WTC11 (cell line): ENCODE data around the gene ADAMTS15. TPM values are rescaled to one million over a fixed set of nuclear protein-coding genes. Genes with fewer than 3 reads are reported as not detected.

Experiments used
- ATAC-seq: fragments of 200-7000 bp; cut with Tn5 transposase; 2 replicates; pipeline ENCODE4 v1.10.0; 2021; ENCODE audit warnings: mild to moderate bottlenecking, moderate library complexity
- CTCF ChIA-PET: fragments of 300-600 bp; sonication (Branson Sonifier 250); formaldehyde crosslinking; loops from one replicate; lab custom pipeline; 2021; ENCODE audit warnings: antibody characterized with exemption; lab: Charles Lee
- POLR2A ChIA-PET: fragments of 350-600 bp; sonication (Branson Sonifier 250); formaldehyde crosslinking; loops from one replicate; lab custom pipeline; 2021; ENCODE audit warnings: antibody characterized with exemption; lab: Charles Lee
- DNase-seq: peaks from one replicate; pipeline ENCODE4 v3.0.0; 2021; ENCODE audit warnings: low spot score
- H3K27ac Mint-ChIP-seq: 2 replicates; pipeline ENCODE4 v1.8.0; 2021; ENCODE audit warnings: mixed read lengths
- H3K27me3 Mint-ChIP-seq: 2 replicates; pipeline ENCODE4 v1.8.0; 2021; ENCODE audit warnings: low read depth, mild to moderate bottlenecking, moderate library complexity, mixed read lengths
- H3K36me3 Mint-ChIP-seq: 2 replicates; pipeline ENCODE4 v1.8.0; 2021; ENCODE audit warnings: mixed read lengths
- H3K4me1 Mint-ChIP-seq: 2 replicates; pipeline ENCODE4 v1.8.0; 2022; ENCODE audit warnings: mixed read lengths
- H3K4me3 Mint-ChIP-seq: 2 replicates; pipeline ENCODE4 v1.8.0; 2021; ENCODE audit warnings: mild to moderate bottlenecking, moderate library complexity, mixed read lengths
- H3K9me3 Mint-ChIP-seq: 2 replicates; pipeline ENCODE4 v1.8.0; 2021; ENCODE audit warnings: mixed read lengths
- CREB1 ChIP-seq: sonication (generic); formaldehyde crosslinking; IDR thresholded peaks from 2 replicates; pipeline ENCODE4 v1.8.0; 2023; ENCODE audit warnings: mild to moderate bottlenecking, missing genetic modification reagents
- ELF4 ChIP-seq: sonication (generic); formaldehyde crosslinking; IDR thresholded peaks from 2 replicates; pipeline ENCODE4 v1.8.1; 2022; ENCODE audit warnings: low read depth, mild to moderate bottlenecking, moderate library complexity, missing genetic modification reagents
- EMX1 ChIP-seq: fragments of 250-450 bp; sonication (Bioruptor Pico); IDR thresholded peaks from 2 replicates; pipeline ENCODE4 v1.8.0; 2021; ENCODE audit warnings: mild to moderate bottlenecking
- FOXJ3 ChIP-seq: sonication (generic); formaldehyde crosslinking; IDR thresholded peaks from 2 replicates; pipeline ENCODE4 v1.9.0; 2021; ENCODE audit warnings: missing genetic modification reagents, mild to moderate bottlenecking, borderline replicate concordance
- GRHL2 ChIP-seq: fragments of 250-450 bp; sonication (Bioruptor Pico); IDR thresholded peaks from 2 replicates; pipeline ENCODE4 v1.8.0; 2022; ENCODE audit warnings: mild to moderate bottlenecking, moderate library complexity; ENCODE audit not compliant: insufficient replicate concordance, severe bottlenecking
- HMGA2 ChIP-seq: fragments of 250-450 bp; sonication (Bioruptor Pico); IDR thresholded peaks from 2 replicates; pipeline ENCODE4 v1.4.0; 2021; ENCODE audit warnings: mild to moderate bottlenecking, moderate library complexity
- JAZF1 ChIP-seq: fragments of 250-450 bp; sonication (Bioruptor Pico); IDR thresholded peaks from 2 replicates; pipeline ENCODE4 v1.9.0; 2021; ENCODE audit warnings: moderate library complexity, mild to moderate bottlenecking, inconsistent platforms
- NR3C1 ChIP-seq: sonication (generic); formaldehyde crosslinking; conservative IDR thresholded peaks from 2 replicates; pipeline ENCODE4 v1.8.1; 2023; ENCODE audit warnings: low read depth, mild to moderate bottlenecking, missing genetic modification reagents
- PRRX2 ChIP-seq: fragments of 250-450 bp; sonication (Bioruptor Pico); IDR thresholded peaks from 2 replicates; pipeline ENCODE4 v1.8.0; 2021; ENCODE audit warnings: mild to moderate bottlenecking
- SP1 ChIP-seq: sonication (generic); formaldehyde crosslinking; conservative IDR thresholded peaks from 2 replicates; pipeline ENCODE4 v1.8.1; 2022; ENCODE audit warnings: missing genetic modification reagents
- TCF7 ChIP-seq: sonication (generic); formaldehyde crosslinking; IDR thresholded peaks from 2 replicates; pipeline ENCODE4 v1.8.0; 2022; ENCODE audit warnings: mild to moderate bottlenecking, low read depth, missing genetic modification reagents, moderate library complexity
- ZNF138 ChIP-seq: sonication (generic); formaldehyde crosslinking; conservative IDR thresholded peaks from 2 replicates; pipeline ENCODE4 v1.8.1; 2022; ENCODE audit warnings: mild to moderate bottlenecking, moderate library complexity, missing genetic modification reagents
- ZNF232 ChIP-seq: sonication (generic); formaldehyde crosslinking; IDR thresholded peaks from 2 replicates; pipeline ENCODE4 v1.8.0; 2022; ENCODE audit warnings: mild to moderate bottlenecking, missing genetic modification reagents
- total RNA-seq: library from RNA; stranded (reverse); gene quantifications from 3 replicates; pipeline ENCODE4 v1.2.3, GENCODE V29; 2021
- TF ChIP-seq, protein P1 (sequence below): fragments of 250-450 bp; sonication (Bioruptor Pico); conservative IDR thresholded peaks from 2 replicates; pipeline ENCODE4 v1.9.0; 2021; ENCODE audit warnings: mild to moderate bottlenecking
- TF ChIP-seq, protein P2 (sequence below): fragments of 250-450 bp; sonication (Bioruptor Pico); IDR thresholded peaks from 2 replicates; pipeline ENCODE4 v1.9.0; 2021; ENCODE audit warnings: moderate library complexity, mild to moderate bottlenecking, inconsistent platforms, borderline replicate concordance
- TF ChIP-seq, protein P3 (sequence below): sonication (generic); formaldehyde crosslinking; IDR thresholded peaks from 2 replicates; pipeline ENCODE4 v1.8.1; 2023; ENCODE audit warnings: mild to moderate bottlenecking, missing genetic modification reagents
- TF ChIP-seq, protein P4 (sequence below): sonication (generic); formaldehyde crosslinking; IDR thresholded peaks from 2 replicates; pipeline ENCODE4 v1.8.1; 2023; ENCODE audit warnings: mild to moderate bottlenecking, moderate library complexity, missing genetic modification reagents
- TF ChIP-seq, protein P5 (sequence below): fragments of 250-450 bp; sonication (Bioruptor Pico); IDR thresholded peaks from 2 replicates; pipeline ENCODE4 v1.9.0; 2021; ENCODE audit warnings: mild to moderate bottlenecking
- TF ChIP-seq, protein P6 (sequence below): sonication (generic); formaldehyde crosslinking; IDR thresholded peaks from 2 replicates; pipeline ENCODE4 v1.8.1; 2022; ENCODE audit warnings: mild to moderate bottlenecking, moderate library complexity, missing genetic modification reagents
- TF ChIP-seq, protein P7 (sequence below): sonication (generic); formaldehyde crosslinking; IDR thresholded peaks from 2 replicates; pipeline ENCODE4 v1.8.1; 2022; ENCODE audit warnings: missing genetic modification reagents, borderline replicate concordance

ADAMTS15 gene
- total RNA-seq, 1 experiment from 2014 or later, result 3.7 TPM

DNA sequence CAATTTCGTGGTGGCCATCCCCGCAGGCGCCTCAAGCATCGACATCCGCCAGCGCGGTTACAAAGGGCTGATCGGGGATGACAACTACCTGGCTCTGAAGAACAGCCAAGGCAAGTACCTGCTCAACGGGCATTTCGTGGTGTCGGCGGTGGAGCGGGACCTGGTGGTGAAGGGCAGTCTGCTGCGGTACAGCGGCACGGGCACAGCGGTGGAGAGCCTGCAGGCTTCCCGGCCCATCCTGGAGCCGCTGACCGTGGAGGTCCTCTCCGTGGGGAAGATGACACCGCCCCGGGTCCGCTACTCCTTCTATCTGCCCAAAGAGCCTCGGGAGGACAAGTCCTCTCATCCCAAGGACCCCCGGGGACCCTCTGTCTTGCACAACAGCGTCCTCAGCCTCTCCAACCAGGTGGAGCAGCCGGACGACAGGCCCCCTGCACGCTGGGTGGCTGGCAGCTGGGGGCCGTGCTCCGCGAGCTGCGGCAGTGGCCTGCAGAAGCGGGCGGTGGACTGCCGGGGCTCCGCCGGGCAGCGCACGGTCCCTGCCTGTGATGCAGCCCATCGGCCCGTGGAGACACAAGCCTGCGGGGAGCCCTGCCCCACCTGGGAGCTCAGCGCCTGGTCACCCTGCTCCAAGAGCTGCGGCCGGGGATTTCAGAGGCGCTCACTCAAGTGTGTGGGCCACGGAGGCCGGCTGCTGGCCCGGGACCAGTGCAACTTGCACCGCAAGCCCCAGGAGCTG is 24.8 kb downstream of the ADAMTS15 start (continued):
- TF ChIP-seq, protein P1, sequence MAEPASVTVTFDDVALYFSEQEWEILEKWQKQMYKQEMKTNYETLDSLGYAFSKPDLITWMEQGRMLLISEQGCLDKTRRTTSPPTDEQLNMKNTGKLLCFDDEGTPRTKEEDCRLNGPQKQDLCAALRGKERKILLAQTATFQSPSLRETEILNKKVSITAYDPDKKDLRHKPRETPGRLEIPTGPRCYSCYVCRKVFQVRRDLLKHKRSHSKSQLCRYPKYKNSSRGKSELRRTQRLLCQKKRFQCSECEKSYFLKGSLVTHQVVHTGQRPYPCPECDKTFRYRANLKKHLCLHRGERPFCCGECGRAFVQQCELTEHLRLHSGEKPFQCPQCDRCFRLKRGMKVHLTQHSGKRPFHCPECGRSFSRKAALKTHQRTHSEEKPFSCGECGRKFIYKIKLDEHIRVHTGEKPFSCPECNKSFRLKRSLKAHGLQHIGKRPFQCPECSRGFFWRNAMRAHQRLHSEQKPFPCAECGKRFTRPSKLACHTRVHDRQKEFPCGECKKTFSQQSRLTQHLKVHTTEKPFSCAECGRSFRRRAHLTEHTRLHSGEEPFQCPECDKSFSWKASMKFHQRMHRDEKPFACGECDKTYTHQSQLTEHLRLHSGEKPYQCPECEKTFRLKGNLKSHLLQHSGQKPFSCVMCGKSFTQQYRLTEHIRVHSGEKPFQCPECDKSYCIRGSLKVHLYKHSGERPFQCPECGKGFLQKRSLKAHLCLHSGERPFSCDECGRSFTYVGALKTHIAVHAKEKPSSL (CRISPR knock-in tag), result no peak
- TF ChIP-seq, protein P2, sequence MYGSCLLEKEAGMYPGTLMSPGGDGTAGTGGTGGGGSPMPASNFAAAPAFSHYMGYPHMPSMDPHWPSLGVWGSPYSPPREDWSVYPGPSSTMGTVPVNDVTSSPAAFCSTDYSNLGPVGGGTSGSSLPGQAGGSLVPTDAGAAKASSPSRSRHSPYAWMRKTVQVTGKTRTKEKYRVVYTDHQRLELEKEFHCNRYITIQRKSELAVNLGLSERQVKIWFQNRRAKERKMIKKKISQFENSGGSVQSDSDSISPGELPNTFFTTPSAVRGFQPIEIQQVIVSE (CRISPR knock-in tag), result no peak
- TF ChIP-seq ZNF138 (CRISPR knock-in tag) (no peak), ZNF232 (no peak)

DNA sequence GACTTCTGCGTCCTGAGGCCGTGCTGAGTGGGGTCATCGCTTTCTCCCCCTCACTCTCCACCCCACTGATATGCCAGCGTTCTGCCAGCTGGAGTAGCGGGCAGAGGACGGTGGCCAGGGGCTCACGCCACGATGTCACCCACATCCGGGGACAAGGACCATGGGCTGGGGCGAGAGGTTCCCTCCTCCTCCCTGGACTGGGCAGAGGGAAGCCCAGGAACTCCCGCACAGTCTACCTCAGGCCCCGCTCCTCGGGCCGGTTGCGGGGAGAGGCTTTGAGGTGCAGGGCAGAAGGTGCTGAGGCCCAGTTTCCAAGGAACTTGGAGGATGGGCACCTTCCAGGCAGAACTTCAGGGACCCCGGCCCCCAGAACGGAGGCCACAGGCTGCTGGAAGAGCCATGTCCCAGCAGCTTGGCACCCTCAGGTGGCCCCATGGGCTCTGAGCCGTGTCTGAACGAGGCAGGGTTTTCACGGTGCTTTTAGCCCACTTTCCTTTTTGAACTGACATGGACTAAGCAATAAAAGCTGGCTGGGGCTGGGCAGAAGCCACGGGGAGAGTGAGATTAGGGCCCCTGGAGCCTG is 25.4 kb downstream of the ADAMTS15 start:
- DNase-seq, result no peak
- Mint-ChIP-seq H3K4me3 (no peak overlapping the region), H3K36me3 (no peaks in the 10 kb centered on the region), H3K27ac (no peak overlapping the region), H3K4me1 (peaks cover 3% of the 10 kb centered on the region; the same call in 1 of the 2 replicates), H3K9me3 (no peaks in the 10 kb centered on the region), H3K27me3 (no peaks in the 10 kb centered on the region)
- ChIA-PET POLR2A (no interaction called here), CTCF (interaction anchor here (0.7 kb wide), 1 partner anchor 354 kb away, joined by 3 read pairs; no protein-coding TSS in a partner anchor)
- TF ChIP-seq, protein P3, sequence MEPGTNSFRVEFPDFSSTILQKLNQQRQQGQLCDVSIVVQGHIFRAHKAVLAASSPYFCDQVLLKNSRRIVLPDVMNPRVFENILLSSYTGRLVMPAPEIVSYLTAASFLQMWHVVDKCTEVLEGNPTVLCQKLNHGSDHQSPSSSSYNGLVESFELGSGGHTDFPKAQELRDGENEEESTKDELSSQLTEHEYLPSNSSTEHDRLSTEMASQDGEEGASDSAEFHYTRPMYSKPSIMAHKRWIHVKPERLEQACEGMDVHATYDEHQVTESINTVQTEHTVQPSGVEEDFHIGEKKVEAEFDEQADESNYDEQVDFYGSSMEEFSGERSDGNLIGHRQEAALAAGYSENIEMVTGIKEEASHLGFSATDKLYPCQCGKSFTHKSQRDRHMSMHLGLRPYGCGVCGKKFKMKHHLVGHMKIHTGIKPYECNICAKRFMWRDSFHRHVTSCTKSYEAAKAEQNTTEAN (CRISPR knock-in tag), result no peak
- TF ChIP-seq, protein P4, sequence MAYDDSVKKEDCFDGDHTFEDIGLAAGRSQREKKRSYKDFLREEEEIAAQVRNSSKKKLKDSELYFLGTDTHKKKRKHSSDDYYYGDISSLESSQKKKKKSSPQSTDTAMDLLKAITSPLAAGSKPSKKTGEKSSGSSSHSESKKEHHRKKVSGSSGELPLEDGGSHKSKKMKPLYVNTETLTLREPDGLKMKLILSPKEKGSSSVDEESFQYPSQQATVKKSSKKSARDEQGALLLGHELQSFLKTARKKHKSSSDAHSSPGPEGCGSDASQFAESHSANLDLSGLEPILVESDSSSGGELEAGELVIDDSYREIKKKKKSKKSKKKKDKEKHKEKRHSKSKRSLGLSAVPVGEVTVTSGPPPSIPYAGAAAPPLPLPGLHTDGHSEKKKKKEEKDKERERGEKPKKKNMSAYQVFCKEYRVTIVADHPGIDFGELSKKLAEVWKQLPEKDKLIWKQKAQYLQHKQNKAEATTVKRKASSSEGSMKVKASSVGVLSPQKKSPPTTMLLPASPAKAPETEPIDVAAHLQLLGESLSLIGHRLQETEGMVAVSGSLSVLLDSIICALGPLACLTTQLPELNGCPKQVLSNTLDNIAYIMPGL (CRISPR knock-in tag), result no peak
- TF ChIP-seq NR3C1 (CRISPR knock-in tag) (no peak), PRRX2 (CRISPR knock-in tag) (no peak), CREB1 (no peak), TCF7 (CRISPR knock-in tag) (no peak), GRHL2 (no peak), SP1 (CRISPR knock-in tag) (no peak), JAZF1 (no peak), FOXJ3 (CRISPR knock-in tag) (no peak), EMX1 (CRISPR knock-in tag) (no peak), HMGA2 (no peak), ELF4 (CRISPR knock-in tag) (no peak)
- TF ChIP-seq, protein P5, sequence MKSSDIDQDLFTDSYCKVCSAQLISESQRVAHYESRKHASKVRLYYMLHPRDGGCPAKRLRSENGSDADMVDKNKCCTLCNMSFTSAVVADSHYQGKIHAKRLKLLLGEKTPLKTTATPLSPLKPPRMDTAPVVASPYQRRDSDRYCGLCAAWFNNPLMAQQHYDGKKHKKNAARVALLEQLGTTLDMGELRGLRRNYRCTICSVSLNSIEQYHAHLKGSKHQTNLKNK (CRISPR knock-in tag), result no peak
- TF ChIP-seq, protein P6, sequence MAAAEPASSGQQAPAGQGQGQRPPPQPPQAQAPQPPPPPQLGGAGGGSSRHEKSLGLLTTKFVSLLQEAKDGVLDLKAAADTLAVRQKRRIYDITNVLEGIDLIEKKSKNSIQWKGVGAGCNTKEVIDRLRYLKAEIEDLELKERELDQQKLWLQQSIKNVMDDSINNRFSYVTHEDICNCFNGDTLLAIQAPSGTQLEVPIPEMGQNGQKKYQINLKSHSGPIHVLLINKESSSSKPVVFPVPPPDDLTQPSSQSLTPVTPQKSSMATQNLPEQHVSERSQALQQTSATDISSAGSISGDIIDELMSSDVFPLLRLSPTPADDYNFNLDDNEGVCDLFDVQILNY (CRISPR knock-in tag), result no peak
- TF ChIP-seq, protein P7, sequence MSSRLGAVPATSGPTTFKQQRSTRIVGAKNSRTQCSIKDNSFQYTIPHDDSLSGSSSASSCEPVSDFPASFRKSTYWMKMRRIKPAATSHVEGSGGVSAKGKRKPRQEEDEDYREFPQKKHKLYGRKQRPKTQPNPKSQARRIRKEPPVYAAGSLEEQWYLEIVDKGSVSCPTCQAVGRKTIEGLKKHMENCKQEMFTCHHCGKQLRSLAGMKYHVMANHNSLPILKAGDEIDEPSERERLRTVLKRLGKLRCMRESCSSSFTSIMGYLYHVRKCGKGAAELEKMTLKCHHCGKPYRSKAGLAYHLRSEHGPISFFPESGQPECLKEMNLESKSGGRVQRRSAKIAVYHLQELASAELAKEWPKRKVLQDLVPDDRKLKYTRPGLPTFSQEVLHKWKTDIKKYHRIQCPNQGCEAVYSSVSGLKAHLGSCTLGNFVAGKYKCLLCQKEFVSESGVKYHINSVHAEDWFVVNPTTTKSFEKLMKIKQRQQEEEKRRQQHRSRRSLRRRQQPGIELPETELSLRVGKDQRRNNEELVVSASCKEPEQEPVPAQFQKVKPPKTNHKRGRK (CRISPR knock-in tag), result no peak
- ATAC-seq, result no peak
